AG10803 (cell line): Measurements from ENCODE around the gene CLIC4.
A peak's percentile ranks its signal among the peaks of the same experiment; 100 is the strongest.

Experiments
- DNase-seq: peaks from one replicate; pipeline ENCODE4 v3.0.0; 2010; ENCODE audit warnings: low read depth
- H3K4me3 ChIP-seq: 2 replicates; pipeline ENCODE4 v1.5.1; 2011; ENCODE audit warnings: mild to moderate bottlenecking, low read length, control low read depth
- TF ChIP-seq, protein P1 (sequence below): conservative IDR thresholded peaks from 2 replicates; pipeline ENCODE4 v1.5.1; 2011; ENCODE audit warnings: mild to moderate bottlenecking, low read length, control low read depth, inconsistent platforms

CLIC4 gene

DNA sequence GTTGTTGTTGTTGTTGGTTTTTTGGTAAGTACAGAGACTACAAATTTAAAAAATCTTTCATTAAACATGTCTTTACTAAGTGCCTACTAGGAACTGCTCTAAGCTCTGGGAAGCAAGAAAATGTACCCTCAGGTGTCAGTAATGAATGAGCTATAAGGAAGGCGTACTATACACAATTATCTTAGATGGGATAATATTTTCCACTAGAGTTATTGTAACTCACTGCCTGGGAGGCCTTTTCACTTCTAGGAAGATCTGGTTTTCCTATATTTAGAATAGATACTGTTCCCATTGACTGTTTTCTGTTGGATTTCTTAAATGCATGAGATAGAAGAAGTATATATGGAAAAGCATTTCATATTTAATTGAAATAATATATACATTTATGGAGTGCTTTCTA lies 19.6 kb downstream of the CLIC4 start:
- DNase-seq = no peak
- TF ChIP-seq, protein P1, sequence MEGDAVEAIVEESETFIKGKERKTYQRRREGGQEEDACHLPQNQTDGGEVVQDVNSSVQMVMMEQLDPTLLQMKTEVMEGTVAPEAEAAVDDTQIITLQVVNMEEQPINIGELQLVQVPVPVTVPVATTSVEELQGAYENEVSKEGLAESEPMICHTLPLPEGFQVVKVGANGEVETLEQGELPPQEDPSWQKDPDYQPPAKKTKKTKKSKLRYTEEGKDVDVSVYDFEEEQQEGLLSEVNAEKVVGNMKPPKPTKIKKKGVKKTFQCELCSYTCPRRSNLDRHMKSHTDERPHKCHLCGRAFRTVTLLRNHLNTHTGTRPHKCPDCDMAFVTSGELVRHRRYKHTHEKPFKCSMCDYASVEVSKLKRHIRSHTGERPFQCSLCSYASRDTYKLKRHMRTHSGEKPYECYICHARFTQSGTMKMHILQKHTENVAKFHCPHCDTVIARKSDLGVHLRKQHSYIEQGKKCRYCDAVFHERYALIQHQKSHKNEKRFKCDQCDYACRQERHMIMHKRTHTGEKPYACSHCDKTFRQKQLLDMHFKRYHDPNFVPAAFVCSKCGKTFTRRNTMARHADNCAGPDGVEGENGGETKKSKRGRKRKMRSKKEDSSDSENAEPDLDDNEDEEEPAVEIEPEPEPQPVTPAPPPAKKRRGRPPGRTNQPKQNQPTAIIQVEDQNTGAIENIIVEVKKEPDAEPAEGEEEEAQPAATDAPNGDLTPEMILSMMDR = no peak
- H3K4me3 ChIP-seq = no peak overlapping the region

DNA sequence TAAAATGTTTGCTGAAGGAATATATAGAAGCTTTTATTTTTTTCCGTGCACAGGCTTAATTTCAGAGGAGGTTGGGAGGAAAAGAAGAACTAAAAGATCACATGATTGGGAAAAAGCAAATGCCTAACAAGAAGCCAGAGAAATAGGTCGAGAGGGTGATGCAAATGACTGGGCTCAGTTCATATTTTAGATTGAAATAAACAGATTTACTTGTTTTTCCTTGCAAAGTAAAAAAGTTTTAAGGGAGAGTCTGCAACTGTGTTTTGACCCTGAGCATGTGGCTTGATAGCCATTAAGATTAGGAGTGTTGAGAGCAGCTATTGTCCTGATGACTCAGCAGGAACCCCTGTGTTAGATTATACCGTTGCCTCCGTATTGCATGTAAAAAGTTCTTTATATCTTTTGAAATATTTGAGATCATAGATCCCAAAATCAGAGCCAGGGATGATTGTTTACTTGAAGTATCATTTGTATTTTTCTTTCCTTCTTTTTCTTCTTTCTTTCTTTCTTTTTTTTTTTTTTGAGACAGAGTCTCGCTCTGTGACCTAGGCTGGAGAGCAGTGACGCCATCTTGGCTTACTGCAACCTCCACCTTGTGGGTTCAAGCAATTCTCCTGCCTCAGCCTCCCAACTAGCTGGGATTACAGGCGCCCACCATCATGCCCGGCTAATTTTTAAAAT lies 20.2 kb downstream of the CLIC4 start:
- TF ChIP-seq, protein P1 = no peak
- no peak overlapping the region for H3K4me3 ChIP-seq
- DNase-seq = peak; percentile 62

DNA sequence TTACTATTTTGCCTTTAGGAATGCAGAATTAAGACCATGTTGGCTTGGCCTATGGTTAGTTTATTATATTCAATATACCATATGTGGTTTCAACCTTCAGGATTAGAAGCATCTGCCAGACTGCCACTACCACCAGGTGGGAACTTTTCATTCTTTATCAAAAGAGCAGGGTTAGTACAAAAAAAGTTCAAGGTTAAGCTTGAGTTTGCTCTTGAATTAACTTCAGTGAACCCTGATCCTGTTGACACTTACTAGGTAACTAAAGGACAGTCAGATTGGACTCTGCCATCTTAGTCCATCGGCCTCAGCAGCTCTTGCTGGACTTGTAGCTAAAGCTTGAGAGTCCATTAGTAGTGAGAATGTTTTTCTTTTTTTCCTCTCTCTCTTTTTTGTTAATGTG lies 22.1 kb downstream of the CLIC4 start:
- TF ChIP-seq, protein P1 = no peak
- H3K4me3 ChIP-seq = no peak overlapping the region
- DNase-seq = no peak

DNA sequence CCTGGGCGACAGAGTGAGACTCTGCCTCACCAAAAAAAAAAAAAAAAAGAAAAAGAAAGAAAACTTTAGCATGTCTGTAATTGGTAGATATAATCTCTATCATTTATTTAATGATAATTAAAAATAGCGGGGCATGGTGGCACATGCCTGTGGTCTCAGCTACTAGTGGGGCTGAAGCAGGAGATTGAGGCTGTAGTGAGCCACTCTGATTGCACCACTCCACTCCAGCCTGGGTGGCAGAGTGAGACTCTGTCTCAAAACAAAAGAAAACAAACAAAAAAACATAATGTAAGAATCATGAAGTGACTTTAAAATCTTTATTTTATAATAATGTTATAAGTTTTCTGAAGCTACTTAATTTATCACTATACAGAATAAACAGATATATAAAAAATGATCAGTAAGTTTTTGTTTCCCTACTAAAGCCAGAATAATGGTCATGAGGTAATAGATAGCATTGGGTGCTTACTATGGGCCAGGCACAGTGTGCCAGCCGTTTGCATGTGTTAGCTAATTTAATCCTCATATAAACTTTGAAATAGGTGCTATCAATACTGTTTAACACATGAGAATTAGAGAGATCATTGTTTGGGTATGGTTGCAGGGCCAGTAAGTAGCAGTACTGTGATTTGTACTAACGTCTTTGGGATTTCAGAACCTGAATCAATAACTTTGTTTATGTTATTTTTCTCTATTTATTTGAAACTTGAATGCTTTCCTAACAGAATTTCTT lies 23.8 kb downstream of the CLIC4 start:
- H3K4me3 ChIP-seq = no peak overlapping the region
- TF ChIP-seq, protein P1 = no peak
- DNase-seq = no peak

DNA sequence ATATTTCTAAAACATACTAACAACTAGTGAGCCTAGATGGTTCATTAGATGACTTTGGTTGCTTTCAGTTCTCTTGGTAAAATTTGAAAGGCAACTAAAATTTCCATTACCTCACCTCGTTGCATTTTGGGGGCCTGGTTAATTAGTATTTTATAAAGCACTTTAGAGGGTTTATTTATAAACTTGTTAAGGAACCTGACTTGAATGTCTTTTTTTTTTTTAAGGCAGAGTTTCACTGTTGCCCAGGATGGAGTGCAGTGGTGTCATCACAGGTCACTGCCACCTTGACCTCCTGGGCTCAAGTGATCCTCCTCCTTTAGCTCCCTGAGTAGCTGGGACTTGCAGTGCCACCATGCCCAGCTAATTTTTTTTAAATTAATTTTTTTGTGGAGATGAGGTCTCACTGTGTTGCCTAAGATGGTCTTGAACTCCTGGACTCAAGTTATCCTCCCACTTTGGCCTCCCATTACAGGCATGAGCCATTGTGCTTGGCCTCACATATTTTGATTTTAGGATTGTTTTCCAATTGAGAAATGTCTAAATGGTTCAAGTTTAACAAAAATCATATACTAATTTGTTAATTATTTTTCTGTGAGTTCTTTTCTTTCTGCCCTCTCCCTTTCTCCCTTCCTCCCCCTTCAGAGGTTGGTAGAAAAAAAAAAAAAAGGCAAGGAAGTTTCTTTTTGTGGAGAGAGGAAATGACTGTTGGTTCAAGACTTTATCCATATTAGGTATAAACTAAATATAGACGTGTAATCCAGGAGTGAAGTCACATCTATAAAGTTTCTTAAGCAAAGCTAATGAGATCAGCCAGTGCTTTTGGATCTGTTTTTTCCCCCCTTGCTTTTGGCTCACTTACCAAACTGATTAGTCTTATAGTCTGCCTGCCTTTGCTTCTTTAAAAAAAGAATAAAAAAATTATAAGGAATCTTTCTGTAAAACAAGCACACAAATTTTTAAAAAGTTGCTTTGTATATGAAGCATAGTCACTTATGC lies 24.7 kb downstream of the CLIC4 start:
- TF ChIP-seq, protein P1 = no peak
- peak; percentile 93 for DNase-seq
- no peak overlapping the region for H3K4me3 ChIP-seq

DNA sequence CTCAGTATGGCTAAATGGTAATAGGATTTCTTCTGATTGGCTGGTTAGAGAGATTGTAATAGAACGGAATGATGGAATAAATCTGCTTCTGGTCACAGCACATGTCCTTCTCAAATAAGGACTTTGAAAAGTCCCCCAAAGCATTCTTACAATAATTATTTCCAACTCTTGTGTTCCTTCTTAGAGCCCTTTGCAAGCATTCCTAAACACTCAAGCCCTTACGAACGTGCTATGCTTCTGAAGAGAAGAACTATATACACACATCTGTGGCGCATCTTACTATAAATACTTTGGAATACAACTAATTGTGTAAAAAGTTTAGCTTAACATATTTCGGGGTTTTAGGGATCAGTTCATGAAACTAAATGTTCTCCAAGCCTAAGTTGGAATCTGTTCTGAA lies 25.6 kb downstream of the CLIC4 start:
- peak; percentile 53 for DNase-seq
- H3K4me3 ChIP-seq = no peak overlapping the region
- TF ChIP-seq, protein P1 = no peak
